Sigmoid colon (tissue), 3 donors: ENCODE data around the gene SLC37A4.

Experiments used
- CTCF ChIP-seq, 4 experiments: fragments of 450-650 bp in 3 of 4; fragments of 200-600 bp in 1 of 4; IDR thresholded peaks; one replicate each; pipeline ENCODE4 v1.5.1; 2016 to 2019; ENCODE audit warnings: antibody characterized with exemption in 4 of 4, mild to moderate bottlenecking in 3 of 4, moderate library complexity in 2 of 4
- POLR2A ChIP-seq, 2 donors: fragments of 450-650 bp; IDR thresholded peaks; one replicate each; pipeline ENCODE4 v1.6.1; 2016; ENCODE audit warnings: antibody characterized with exemption in 2 of 2, mild to moderate bottlenecking in 2 of 2, moderate library complexity in 2 of 2

GRCh38 chr11:119061256-119061655 is 30.6 kb upstream of the SLC37A4 start:
- TF ChIP-seq POLR2A (IDR thresholded peaks at IDR 0.05) (no peak), CTCF (IDR thresholded peaks at IDR 0.05) (no peak)
